SK-N-SH treated with all-trans-retinoic acid at 6 μM for 48 hours (cell line): ENCODE measurements around the gene FLNC.

Source experiments
- ARNTL ChIP-seq: fragments of 450-650 bp; formaldehyde crosslinking; IDR thresholded peaks from 2 replicates; pipeline ENCODE4 v1.5.0; 2020; ENCODE audit warnings: low read depth, mild to moderate bottlenecking, moderate library complexity, borderline replicate concordance
- BACH2 ChIP-seq: fragments of 250-450 bp; sonication (Bioruptor Pico); IDR thresholded peaks from 2 replicates; pipeline ENCODE4 v1.9.0; 2021; ENCODE audit warnings: mild to moderate bottlenecking, borderline replicate concordance
- CSRNP3 ChIP-seq: fragments of 250-450 bp; sonication (Bioruptor Pico); IDR thresholded peaks from 2 replicates; pipeline ENCODE4 v1.5.1; 2021; ENCODE audit warnings: mild to moderate bottlenecking, moderate library complexity
- GLIS3 ChIP-seq: fragments of 250-450 bp; sonication (Bioruptor Pico); IDR thresholded peaks from 2 replicates; pipeline ENCODE4 v1.5.0; 2020; ENCODE audit warnings: mild to moderate bottlenecking, moderate library complexity
- ISL1 ChIP-seq: fragments of 250-450 bp; sonication (Bioruptor Pico); IDR thresholded peaks from 2 replicates; pipeline ENCODE4 v2.1.2; 2022; ENCODE audit warnings: mild to moderate bottlenecking, moderate library complexity
- OSR1 ChIP-seq: fragments of 250-450 bp; sonication (Bioruptor Pico); IDR thresholded peaks from 2 replicates; pipeline ENCODE4 v1.8.0; 2022; ENCODE audit warnings: moderate library complexity, mild to moderate bottlenecking, inconsistent platforms
- ZFP3 ChIP-seq: fragments of 250-450 bp; sonication (Bioruptor Pico); IDR thresholded peaks from 2 replicates; pipeline ENCODE4 v1.5.0; 2020; ENCODE audit warnings: mild to moderate bottlenecking, moderate library complexity
- ZFP30 ChIP-seq: fragments of 450-650 bp; formaldehyde crosslinking; IDR thresholded peaks from 2 replicates; pipeline ENCODE4 v1.5.0; 2022; ENCODE audit warnings: mild to moderate bottlenecking, moderate library complexity
- ZNF8 ChIP-seq: fragments of 450-650 bp; formaldehyde crosslinking; IDR thresholded peaks from 2 replicates; pipeline ENCODE4 v1.5.0; 2020; ENCODE audit warnings: mild to moderate bottlenecking, moderate library complexity
- TF ChIP-seq, protein P1 (sequence below): fragments of 250-450 bp; sonication (Bioruptor Pico); IDR thresholded peaks from 2 replicates; pipeline ENCODE4 v1.8.0; 2020; ENCODE audit warnings: mild to moderate bottlenecking, moderate library complexity, borderline replicate concordance
- TF ChIP-seq, protein P2 (sequence below): fragments of 250-450 bp; sonication (Bioruptor Pico); IDR thresholded peaks from 2 replicates; pipeline ENCODE4 v1.5.0; 2020; ENCODE audit warnings: mild to moderate bottlenecking, moderate library complexity

DNA sequence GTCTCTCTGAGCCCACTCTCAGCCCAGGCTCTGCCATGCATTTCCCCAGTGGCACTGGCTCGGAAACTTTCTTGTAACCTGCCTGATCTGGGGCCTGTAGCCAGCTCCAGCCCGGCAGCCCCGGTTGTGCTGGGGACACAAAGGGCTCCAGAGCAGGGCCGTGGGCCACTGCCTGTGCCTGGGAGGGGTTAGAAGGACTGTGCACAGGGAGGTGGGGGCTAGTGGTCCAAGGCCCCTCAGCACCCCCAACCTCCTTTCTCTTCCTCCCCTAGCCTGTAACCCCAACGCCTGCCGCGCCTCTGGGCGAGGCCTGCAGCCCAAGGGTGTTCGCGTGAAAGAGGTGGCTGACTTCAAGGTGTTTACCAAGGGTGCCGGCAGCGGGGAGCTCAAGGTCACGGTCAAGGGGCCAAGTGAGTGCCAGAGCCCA lies 9.6 kb downstream of the FLNC start:
- TF ChIP-seq GLIS3 (CRISPR knock-in tag) = no peak
- TF ChIP-seq, protein P1, sequence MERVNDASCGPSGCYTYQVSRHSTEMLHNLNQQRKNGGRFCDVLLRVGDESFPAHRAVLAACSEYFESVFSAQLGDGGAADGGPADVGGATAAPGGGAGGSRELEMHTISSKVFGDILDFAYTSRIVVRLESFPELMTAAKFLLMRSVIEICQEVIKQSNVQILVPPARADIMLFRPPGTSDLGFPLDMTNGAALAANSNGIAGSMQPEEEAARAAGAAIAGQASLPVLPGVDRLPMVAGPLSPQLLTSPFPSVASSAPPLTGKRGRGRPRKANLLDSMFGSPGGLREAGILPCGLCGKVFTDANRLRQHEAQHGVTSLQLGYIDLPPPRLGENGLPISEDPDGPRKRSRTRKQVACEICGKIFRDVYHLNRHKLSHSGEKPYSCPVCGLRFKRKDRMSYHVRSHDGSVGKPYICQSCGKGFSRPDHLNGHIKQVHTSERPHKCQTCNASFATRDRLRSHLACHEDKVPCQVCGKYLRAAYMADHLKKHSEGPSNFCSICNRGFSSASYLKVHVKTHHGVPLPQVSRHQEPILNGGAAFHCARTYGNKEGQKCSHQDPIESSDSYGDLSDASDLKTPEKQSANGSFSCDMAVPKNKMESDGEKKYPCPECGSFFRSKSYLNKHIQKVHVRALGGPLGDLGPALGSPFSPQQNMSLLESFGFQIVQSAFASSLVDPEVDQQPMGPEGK (CRISPR knock-in tag) = no peak
- TF ChIP-seq OSR1 (CRISPR knock-in tag) = no peak
- TF ChIP-seq ZFP3 = no peak
- TF ChIP-seq, protein P2, sequence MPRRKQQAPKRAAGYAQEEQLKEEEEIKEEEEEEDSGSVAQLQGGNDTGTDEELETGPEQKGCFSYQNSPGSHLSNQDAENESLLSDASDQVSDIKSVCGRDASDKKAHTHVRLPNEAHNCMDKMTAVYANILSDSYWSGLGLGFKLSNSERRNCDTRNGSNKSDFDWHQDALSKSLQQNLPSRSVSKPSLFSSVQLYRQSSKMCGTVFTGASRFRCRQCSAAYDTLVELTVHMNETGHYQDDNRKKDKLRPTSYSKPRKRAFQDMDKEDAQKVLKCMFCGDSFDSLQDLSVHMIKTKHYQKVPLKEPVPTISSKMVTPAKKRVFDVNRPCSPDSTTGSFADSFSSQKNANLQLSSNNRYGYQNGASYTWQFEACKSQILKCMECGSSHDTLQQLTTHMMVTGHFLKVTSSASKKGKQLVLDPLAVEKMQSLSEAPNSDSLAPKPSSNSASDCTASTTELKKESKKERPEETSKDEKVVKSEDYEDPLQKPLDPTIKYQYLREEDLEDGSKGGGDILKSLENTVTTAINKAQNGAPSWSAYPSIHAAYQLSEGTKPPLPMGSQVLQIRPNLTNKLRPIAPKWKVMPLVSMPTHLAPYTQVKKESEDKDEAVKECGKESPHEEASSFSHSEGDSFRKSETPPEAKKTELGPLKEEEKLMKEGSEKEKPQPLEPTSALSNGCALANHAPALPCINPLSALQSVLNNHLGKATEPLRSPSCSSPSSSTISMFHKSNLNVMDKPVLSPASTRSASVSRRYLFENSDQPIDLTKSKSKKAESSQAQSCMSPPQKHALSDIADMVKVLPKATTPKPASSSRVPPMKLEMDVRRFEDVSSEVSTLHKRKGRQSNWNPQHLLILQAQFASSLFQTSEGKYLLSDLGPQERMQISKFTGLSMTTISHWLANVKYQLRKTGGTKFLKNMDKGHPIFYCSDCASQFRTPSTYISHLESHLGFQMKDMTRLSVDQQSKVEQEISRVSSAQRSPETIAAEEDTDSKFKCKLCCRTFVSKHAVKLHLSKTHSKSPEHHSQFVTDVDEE (CRISPR knock-in tag) = no peak
- no peak for TF ChIP-seq ZNF8 (CRISPR knock-in tag)
- TF ChIP-seq ZFP30 (CRISPR knock-in tag) = no peak
- TF ChIP-seq ARNTL (CRISPR knock-in tag) = no peak
- no peak for TF ChIP-seq ISL1 (CRISPR knock-in tag)
- no peak for TF ChIP-seq BACH2 (CRISPR knock-in tag)
- no peak for TF ChIP-seq CSRNP3 (CRISPR knock-in tag)
